Measurements from ENCODE around the gene DISC1.

DISC1 gene

DNA sequence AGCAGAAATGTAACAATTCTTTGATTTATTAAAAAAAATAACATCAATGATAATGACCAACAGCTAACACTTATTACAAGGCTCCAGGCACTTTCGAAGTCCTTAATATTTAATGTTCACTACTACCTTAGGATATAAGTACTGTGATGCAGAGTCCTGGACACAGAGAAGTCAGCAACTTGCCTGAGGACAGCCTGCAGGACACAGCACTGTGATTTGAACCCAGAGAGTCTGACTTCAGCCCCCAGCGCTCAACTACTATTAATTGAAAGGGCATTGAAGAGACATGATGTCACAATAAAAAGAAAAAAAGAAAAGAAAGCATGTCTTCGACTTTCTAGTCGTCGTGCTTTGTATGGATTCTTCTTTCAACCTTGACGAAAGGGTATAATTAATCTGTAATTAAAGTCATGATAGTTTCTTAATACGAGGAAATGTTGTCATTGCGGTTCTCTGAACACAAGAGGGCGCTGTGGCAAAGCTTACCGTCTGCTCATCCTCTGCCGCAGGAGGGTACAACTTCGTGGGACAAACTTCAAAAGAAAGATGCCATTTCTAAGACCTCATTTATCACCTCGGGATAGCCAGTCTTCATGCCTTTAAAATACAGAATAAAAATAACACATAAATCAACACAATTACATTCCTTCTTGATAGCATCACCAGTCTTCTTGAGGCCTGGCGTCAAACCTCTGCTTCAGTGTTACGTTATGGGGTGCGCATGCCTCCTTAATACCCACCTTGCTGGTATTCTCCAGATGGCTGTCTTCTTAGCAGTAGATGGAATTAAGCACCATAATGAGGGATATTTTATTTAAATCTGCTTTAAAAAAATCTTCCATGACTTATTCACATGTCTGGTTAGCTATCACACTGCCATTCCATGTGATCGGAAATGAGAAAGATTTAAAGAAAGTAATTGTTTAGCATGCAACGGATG, 240.1 kb downstream of the DISC1 start:
- peak; percentile 73 for DNase-seq (ENCODE audit: low read depth)
- TF ChIP-seq, protein P1, sequence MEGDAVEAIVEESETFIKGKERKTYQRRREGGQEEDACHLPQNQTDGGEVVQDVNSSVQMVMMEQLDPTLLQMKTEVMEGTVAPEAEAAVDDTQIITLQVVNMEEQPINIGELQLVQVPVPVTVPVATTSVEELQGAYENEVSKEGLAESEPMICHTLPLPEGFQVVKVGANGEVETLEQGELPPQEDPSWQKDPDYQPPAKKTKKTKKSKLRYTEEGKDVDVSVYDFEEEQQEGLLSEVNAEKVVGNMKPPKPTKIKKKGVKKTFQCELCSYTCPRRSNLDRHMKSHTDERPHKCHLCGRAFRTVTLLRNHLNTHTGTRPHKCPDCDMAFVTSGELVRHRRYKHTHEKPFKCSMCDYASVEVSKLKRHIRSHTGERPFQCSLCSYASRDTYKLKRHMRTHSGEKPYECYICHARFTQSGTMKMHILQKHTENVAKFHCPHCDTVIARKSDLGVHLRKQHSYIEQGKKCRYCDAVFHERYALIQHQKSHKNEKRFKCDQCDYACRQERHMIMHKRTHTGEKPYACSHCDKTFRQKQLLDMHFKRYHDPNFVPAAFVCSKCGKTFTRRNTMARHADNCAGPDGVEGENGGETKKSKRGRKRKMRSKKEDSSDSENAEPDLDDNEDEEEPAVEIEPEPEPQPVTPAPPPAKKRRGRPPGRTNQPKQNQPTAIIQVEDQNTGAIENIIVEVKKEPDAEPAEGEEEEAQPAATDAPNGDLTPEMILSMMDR (conservative IDR thresholded peaks at IDR 0.05; ENCODE audit: low read depth, low read length), result peak; percentile 90
- no peak overlapping the region for H3K4me3 ChIP-seq (ENCODE audit: low read depth, low read length)

DNA sequence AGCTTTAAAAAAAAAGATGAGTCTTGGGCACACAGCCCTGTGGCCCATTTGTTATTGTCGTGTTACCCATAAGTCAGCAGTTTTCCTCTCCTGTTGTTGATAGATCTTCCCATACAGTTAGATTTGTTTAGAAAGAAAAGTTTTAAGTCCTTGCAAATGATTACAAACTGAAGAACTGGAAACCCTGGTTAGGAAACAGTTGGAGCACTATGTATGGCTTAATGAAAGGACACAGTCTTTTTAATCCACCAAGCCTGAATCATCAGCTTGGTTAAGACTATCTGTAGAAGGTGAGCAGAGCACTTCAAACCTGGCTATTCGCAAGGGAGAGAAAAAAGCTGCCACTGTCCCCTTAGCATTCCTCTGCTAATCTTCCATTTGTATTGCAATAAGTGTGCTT, 241.0 kb downstream of the DISC1 start:
- H3K4me3 ChIP-seq (ENCODE audit: low read depth, low read length), result no peak overlapping the region
- TF ChIP-seq, protein P1 (conservative IDR thresholded peaks at IDR 0.05; ENCODE audit: low read depth, low read length), result no peak
- DNase-seq (ENCODE audit: low read depth), result no peak

DNA sequence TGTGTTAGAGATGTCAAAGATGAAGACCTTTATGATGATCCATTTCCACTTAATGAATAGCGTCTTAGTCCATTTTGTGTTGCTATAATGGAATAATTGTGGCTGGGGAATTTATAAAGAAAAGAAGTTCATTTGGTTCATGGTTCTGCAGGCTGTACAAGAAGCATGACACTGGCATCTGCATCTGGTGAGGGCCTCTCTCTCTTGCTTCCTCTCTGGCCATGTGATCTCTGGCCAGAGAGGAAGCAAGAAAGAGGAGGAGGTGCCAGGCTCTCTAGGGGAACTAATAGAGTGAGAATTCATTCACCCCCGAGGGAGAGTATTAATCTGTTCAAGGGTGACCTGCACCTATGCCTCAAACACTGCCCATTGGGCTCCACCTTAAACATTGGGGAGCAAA, 242.8 kb downstream of the DISC1 start:
- TF ChIP-seq, protein P1 (conservative IDR thresholded peaks at IDR 0.05; ENCODE audit: low read depth, low read length), result no peak
- no peak for DNase-seq (ENCODE audit: low read depth)
- H3K4me3 ChIP-seq (ENCODE audit: low read depth, low read length), result no peak overlapping the region

DNA sequence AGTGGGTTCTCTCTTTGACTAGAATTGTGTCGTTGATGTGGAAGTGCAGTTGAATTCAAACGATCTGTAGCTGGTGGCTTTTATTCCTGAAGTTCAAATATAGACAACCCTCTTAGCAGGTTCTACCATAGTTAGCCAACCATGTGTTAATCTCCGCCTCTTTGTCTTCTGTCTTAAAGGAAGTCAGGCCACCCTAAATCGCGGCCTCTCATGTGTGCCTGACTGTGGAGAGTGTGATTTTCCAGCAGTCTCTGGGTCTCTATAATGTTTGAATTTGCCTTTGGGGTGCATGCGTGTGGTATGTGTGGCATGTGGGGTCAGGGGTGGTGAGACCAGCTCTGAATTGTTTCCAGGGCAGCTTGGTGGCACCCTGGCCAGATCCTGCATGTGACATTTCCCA, 244.9 kb downstream of the DISC1 start:
- no peak for DNase-seq (ENCODE audit: low read depth)
- TF ChIP-seq, protein P1 (conservative IDR thresholded peaks at IDR 0.05; ENCODE audit: low read depth, low read length), result no peak
- no peak overlapping the region for H3K4me3 ChIP-seq (ENCODE audit: low read depth, low read length)

DNA sequence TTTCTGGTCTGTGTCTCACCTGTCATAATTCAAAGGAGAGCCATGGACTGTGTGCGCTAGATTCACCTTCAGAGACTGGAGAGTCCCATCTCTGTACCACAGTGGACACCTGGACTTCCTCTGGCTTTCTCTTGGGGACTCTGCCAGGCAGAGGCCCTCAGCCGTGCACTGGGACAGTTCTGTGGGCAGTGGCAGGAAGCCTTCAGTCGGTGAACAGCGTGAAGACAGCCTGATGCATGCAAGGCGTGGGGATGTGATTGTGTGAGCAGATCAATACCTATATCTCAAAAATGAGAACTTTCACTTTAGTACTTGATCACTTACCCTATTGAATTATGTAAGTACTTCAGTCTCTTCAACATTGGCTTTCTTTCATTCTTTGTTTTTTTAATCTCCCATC, 245.3 kb downstream of the DISC1 start:
- no peak overlapping the region for H3K4me3 ChIP-seq (ENCODE audit: low read depth, low read length)
- TF ChIP-seq, protein P1 (conservative IDR thresholded peaks at IDR 0.05; ENCODE audit: low read depth, low read length), result no peak
- no peak for DNase-seq (ENCODE audit: low read depth)

DNA sequence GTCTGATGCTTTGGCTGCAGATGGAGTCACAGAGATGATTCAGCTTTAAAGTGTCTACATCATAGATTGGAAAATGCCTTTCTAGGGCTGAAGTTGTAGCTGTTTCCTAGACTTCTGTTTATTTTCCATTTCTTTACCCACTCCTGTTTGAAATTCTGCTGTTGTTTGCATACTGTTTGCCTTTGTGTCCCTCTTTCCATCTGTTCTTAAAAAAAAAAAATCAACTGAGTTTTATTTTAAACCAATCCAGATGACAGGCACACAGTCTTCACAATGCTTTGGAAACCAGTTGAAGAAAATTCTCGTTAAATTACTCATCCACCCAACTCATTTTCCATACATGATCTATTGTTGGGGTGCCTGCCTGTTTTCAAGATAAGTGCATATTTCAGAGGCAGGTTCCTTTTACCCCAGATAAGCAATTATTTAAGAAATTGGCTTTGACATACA, 245.9 kb downstream of the DISC1 start:
- H3K4me3 ChIP-seq (ENCODE audit: low read depth, low read length), result no peak overlapping the region
- DNase-seq (ENCODE audit: low read depth), result peak; percentile 45
- TF ChIP-seq, protein P1 (conservative IDR thresholded peaks at IDR 0.05; ENCODE audit: low read depth, low read length), result no peak

DNA sequence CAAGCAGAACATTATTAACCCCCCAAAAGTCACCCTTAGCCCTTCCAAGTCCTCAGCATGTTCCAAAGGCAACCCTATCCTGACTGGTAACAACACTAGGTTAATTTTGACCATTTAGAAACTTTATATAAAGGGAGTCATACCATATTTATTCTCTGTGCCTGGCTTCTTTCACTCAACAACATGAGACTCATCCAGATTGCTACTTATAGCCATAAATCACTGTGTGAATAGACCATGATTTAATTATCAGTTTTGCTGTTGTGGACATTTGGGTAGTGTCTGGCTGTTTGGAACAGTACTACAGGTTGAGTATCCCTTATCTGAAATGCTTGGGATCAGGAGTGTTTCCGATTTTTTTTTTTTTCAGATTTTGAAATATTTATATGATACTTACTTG, 252.1 kb downstream of the DISC1 start:
- TF ChIP-seq, protein P1 (conservative IDR thresholded peaks at IDR 0.05; ENCODE audit: low read depth, low read length), result no peak
- no peak overlapping the region for H3K4me3 ChIP-seq (ENCODE audit: low read depth, low read length)
- DNase-seq (ENCODE audit: low read depth), result no peak
